Fibroblast of mammary gland (primary cell): ENCODE data around the gene EXT2.

Source experiments
- DNase-seq: peaks from one replicate; pipeline ENCODE4 v3.0.0-alpha.2; 2010; ENCODE audit warnings: low read depth
- H3K4me3 ChIP-seq: 2 replicates; pipeline ENCODE4 v1.5.1; 2011; ENCODE audit warnings: low read depth, mild to moderate bottlenecking, low read length, moderate library complexity; ENCODE audit not compliant: control insufficient read depth
- TF ChIP-seq, protein P1 (sequence below): conservative IDR thresholded peaks from 2 replicates; pipeline ENCODE4 v1.5.1; 2011; ENCODE audit warnings: low read depth, low read length, inconsistent platforms; ENCODE audit not compliant: control insufficient read depth, insufficient read depth

EXT2 gene

DNA sequence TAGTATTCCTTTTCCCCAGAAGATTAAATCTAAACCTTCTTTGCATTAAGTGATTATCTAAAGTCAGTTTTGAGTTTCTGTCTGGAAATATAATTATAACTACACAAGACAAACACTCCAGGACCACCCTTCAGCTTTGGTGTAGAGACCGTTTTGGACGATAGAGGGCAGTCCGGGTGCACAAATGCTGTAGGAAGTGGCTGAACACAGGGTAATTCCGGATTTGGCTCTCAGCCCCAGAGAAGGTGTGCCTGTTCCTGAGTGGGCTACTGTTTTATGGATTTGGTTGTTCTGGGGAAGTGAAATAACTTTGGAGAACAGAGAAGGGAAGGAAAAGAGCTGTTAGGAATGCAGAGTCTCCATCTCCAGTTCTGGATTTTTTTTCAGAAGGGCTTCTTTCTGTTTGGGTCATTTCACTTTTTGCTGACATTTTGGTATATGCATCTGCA is 14.8 kb downstream of the EXT2 start:
- DNase-seq = peak; percentile 55
- no peak overlapping the region for H3K4me3 ChIP-seq
- TF ChIP-seq, protein P1, sequence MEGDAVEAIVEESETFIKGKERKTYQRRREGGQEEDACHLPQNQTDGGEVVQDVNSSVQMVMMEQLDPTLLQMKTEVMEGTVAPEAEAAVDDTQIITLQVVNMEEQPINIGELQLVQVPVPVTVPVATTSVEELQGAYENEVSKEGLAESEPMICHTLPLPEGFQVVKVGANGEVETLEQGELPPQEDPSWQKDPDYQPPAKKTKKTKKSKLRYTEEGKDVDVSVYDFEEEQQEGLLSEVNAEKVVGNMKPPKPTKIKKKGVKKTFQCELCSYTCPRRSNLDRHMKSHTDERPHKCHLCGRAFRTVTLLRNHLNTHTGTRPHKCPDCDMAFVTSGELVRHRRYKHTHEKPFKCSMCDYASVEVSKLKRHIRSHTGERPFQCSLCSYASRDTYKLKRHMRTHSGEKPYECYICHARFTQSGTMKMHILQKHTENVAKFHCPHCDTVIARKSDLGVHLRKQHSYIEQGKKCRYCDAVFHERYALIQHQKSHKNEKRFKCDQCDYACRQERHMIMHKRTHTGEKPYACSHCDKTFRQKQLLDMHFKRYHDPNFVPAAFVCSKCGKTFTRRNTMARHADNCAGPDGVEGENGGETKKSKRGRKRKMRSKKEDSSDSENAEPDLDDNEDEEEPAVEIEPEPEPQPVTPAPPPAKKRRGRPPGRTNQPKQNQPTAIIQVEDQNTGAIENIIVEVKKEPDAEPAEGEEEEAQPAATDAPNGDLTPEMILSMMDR = peak; percentile 92

DNA sequence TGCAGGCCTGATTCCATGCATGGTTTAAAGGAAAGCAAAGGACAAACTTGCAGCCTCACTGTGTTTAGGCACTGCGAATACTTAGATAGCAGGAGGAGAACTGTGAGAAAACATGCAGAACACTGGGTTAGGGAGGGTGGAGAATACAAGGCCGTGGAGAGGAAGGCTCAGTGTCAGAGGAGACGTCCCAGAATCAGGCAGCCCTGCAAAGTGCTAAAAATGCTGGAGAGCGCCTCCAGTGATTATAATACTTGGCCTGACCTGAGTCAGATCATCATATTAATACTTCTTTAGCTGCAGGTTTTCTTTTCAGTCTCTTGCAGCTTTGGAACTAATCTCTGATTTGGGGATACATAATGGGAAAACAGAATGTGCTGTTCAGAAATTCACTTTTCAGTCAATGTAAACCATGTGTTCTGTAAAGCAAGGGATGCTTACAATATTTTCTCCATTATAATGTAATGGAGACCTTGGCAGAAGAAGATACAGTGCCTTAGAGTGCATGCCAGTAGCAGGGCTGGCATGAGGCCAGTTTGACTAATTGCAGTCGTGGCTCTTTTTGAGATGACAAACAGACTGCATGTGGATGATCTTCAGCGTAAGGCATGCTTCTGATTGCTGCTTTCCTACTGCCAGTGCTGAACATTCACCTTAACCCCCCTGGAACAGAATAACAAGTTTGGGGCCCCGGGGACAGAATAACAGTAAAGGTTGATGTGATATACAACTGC is 16.8 kb downstream of the EXT2 start:
- peak; percentile 81 for DNase-seq
- TF ChIP-seq, protein P1 = no peak
- H3K4me3 ChIP-seq = no peak overlapping the region

DNA sequence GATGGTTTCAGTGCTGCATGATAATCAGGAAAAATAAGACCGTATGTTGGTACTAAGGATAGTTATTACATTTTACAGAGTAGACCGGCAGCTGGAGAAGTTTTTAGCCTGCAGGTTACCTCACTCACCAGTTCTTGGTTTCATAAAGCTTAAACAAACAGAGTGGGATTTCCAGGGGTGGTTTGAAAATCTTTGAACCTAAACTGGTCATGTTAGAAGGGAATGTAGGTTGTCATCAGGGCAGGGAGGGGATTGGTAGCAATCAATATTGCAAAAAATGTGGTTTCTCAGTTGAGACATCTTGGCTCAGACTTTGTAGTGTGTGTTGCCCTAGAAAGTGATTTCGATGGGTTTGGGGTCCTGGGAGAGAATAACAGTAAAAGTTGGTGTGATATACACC is 17.5 kb downstream of the EXT2 start:
- no peak for DNase-seq
- TF ChIP-seq, protein P1 = no peak
- H3K4me3 ChIP-seq = no peak overlapping the region

DNA sequence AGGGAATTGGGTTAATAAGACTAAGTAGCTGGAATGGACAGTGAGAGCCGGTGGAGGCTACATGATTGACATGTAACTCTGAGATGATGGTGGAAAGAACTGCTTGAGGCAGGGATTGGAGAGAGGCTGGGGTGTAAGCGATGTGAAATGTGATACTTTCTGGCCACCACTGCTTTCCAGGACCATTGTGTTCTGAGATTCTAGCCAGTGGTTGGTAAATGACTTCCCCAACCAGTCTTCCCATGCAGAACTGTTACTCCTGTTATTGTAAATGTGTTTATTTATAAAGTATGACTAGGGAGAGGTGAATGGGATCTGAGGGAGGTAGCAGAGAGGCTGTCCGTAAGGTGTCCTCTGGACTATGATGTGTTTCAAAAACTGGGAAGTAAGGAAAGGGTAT is 18.1 kb downstream of the EXT2 start:
- TF ChIP-seq, protein P1 = no peak
- no peak overlapping the region for H3K4me3 ChIP-seq
- no peak for DNase-seq

DNA sequence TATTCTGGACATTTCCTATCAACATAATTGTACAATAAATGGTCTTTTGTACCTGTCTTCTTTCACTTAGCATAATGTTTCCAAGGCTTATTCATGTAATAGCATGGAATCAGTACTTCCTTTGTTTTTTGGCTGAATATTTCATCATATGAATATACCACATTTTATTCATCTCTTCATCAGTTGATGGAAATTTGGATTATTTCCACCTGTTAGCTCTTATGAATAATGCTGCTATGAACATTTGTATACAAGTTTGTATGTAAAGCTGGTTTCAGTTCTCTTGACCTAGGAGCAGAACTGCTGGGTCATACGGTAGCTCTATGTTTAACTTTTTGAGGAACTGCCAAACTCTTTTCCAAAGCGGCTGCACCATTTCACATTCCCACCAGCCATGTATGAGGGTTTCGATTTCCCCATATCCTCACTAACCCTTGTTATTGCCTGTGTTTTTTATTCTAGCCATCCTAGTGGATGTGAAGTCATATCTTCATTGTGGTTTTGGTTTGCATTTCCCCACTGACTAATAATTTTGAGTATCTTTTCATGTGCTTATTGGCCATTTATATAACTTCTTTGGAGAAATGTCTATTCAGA is 20.9 kb downstream of the EXT2 start:
- TF ChIP-seq, protein P1 = no peak
- DNase-seq = no peak
- H3K4me3 ChIP-seq = no peak overlapping the region

DNA sequence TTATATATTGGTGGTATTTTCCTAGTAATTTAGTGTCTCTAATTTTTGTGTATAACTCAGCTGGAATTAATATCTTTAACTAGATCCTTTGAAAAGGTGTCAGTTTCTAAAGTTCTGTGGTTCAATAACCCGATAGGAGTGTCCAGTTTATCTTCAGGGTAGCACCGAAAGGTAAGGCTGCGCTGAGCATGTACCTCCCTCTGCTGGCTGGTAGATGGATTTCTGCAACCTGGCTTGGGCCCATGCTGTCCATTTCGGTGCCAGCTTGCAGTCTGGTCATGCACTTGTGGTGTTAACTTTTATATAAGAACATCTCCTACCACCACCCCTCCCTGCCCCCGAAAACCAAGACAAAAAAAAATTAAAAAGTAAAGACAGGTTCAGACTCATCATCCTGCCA is 24.7 kb downstream of the EXT2 start:
- no peak overlapping the region for H3K4me3 ChIP-seq
- TF ChIP-seq, protein P1 = peak; percentile 31
- no peak for DNase-seq
